HG03196 (cell line): ENCODE data around the gene POLR1G.
A peak's percentile ranks its signal among the peaks of the same experiment; 100 is the strongest.

Source experiments
- ATAC-seq: cut with Tn5 transposase; IDR thresholded peaks from one replicate; pipeline ENCODE4 v1.9.1; 2021; ENCODE audit not compliant: unreplicated experiment

Gene POLR1G

GRCh38 chr19:45406226-45407090, at the start of gene POLR1G:
TSS of gene POLR1G (plus strand) at chr19:45406644. CDS start at chr19:45406697, 53 bp downstream.
- peak; percentile 66 for ATAC-seq

- no peak for ATAC-seq
Measured at GRCh38 chr19:45356760-45357444, 49.5 kb upstream of the POLR1G start.

- ATAC-seq = no peak
Measured at GRCh38 chr19:45357445-45357783, 49.0 kb upstream of the POLR1G start.

- ATAC-seq = no peak
Measured at GRCh38 chr19:45358213-45358792, 48.1 kb upstream of the POLR1G start.

GRCh38 chr19:45361608-45362007, 44.8 kb upstream of the POLR1G start:
- ATAC-seq = no peak

GRCh38 chr19:45362291-45362690, 44.2 kb upstream of the POLR1G start:
- no peak for ATAC-seq

GRCh38 chr19:45363861-45364459, 42.5 kb upstream of the POLR1G start:
- no peak for ATAC-seq

- no peak for ATAC-seq
Measured at GRCh38 chr19:45364696-45365095, 41.7 kb upstream of the POLR1G start.

- ATAC-seq = no peak
Measured at GRCh38 chr19:45368127-45368526, 38.3 kb upstream of the POLR1G start.

- no peak for ATAC-seq
Measured at GRCh38 chr19:45368737-45369340, 37.6 kb upstream of the POLR1G start.

- ATAC-seq = peak; percentile 92
Measured at GRCh38 chr19:45370410-45371204, 35.8 kb upstream of the POLR1G start, which contains the start of gene ERCC2. TSS of gene ERCC2 (minus strand) at chr19:45370573. CDS start at chr19:45370540, 33 bp downstream.

- no peak for ATAC-seq
Measured at GRCh38 chr19:45376045-45376724, 30.3 kb upstream of the POLR1G start.

- no peak for ATAC-seq
Measured at GRCh38 chr19:45380107-45380506, 26.3 kb upstream of the POLR1G start.

- ATAC-seq = no peak
Measured at GRCh38 chr19:45382426-45382825, 24.0 kb upstream of the POLR1G start.

- ATAC-seq = no peak
Measured at GRCh38 chr19:45385392-45386221, 20.8 kb upstream of the POLR1G start.

- no peak for ATAC-seq
Measured at GRCh38 chr19:45391346-45391745, 15.1 kb upstream of the POLR1G start.

GRCh38 chr19:45391871-45392665, 14.4 kb upstream of the POLR1G start:
- no peak for ATAC-seq
